Measurements from ENCODE around the gene RPS25. TPM values are rescaled to one million over a fixed set of nuclear protein-coding genes. Genes with fewer than 3 reads are reported as not detected.

RPS25 gene
- total RNA-seq, 6 experiments from 2014 or later = 326 to 822 (median 376) TPM

GRCh38 chr11:119006656-119007055 lies 11.5 kb downstream of the RPS25 start:
- WGBS (ENCODE audit: insufficient coverage, low coverage, low lambda C conversion rate, missing lambda C conversion rate) = 94% methylated on average over 4 of the region's 4 CpGs
- TF ChIP-seq CTCF (IDR thresholded peaks at IDR 0.05) = no peak
- TF ChIP-seq POLR2A (IDR thresholded peaks at IDR 0.05) = no peak

GRCh38 chr11:119000906-119001305 lies 17.2 kb downstream of the RPS25 start:
- intact Hi-C loops (cut with DNase I) = no loop called here
- 56% methylated on average over 1 of the region's 1 CpG for WGBS (ENCODE audit: insufficient coverage, low coverage, low lambda C conversion rate, missing lambda C conversion rate)
- Histone ChIP-seq H3K36me3 (peaks cover 0 to 33% (median 15%) of the 10 kb centered on the region in 4 donors), H3K9me3 (no peaks in the 10 kb centered on the region), H3K4me1 (peaks cover 0 to 13% (median 6%) of the 10 kb centered on the region in 4 donors), H3K27ac (no peak overlapping the region), H3K27me3 (no peaks in the 10 kb centered on the region), H3K4me3 (no peak overlapping the region)
- TF ChIP-seq POLR2A (IDR thresholded peaks at IDR 0.05) (no peak), CTCF (IDR thresholded peaks at IDR 0.05) (no peak)
- DNase-seq = no peak
- no peak for ATAC-seq

More at GRCh38 chr11:119006656-119007055, 11.5 kb downstream of the RPS25 start:
- Histone ChIP-seq H3K4me1 (no peaks in the 10 kb centered on the region), H3K9me3 (no peaks in the 10 kb centered on the region), H3K27me3 (no peaks in the 10 kb centered on the region), H3K4me3 (no peak overlapping the region), H3K36me3 (peaks cover 0 to 28% (median 13%) of the 10 kb centered on the region in 4 donors), H3K27ac (no peak overlapping the region)
- intact Hi-C loops (cut with DNase I) = no loop called here
- DNase-seq = no peak
- no peak for ATAC-seq

- Histone ChIP-seq H3K36me3 (peaks cover 0 to 30% (median 10%) of the 10 kb centered on the region in 4 donors), H3K27ac (no peak overlapping the region), H3K4me1 (peaks cover 0 to 13% (median 6%) of the 10 kb centered on the region in 4 donors), H3K9me3 (no peaks in the 10 kb centered on the region), H3K4me3 (peak overlapping the region; percentile 90 to 97 (median 97)), H3K27me3 (no peaks in the 10 kb centered on the region)
- intact Hi-C loops (cut with DNase I) = no loop called here
- TF ChIP-seq POLR2A (IDR thresholded peaks at IDR 0.05) (no peak), CTCF (IDR thresholded peaks at IDR 0.05) (no peak)
- DNase-seq (no peak), ATAC-seq (no peak)
- WGBS (ENCODE audit: insufficient coverage, low coverage, low lambda C conversion rate, missing lambda C conversion rate) = 63% methylated on average over 6 of the region's 6 CpGs
Observed at GRCh38 chr11:118998822-118999221, 19.3 kb downstream of the RPS25 start.

- no peaks in the 10 kb centered on the region for H3K27me3 ChIP-seq
- peaks cover 0 to 30% (median 9%) of the 10 kb centered on the region in 4 donors for H3K36me3 ChIP-seq
- intact Hi-C loops (cut with DNase I) = no loop called here
- ATAC-seq (peak; percentile 16 to 35 (median 20)), DNase-seq (no peak)
- H3K4me3 ChIP-seq = peak overlapping the region; percentile 90 to 97 (median 97)
- H3K27ac ChIP-seq = peak overlapping the region; percentile 46 to 71 (median 49)
- H3K9me3 ChIP-seq = no peaks in the 10 kb centered on the region
- TF ChIP-seq POLR2A (IDR thresholded peaks at IDR 0.05) (no peak), CTCF (IDR thresholded peaks at IDR 0.05) (no peak)
- WGBS (ENCODE audit: insufficient coverage, low coverage, low lambda C conversion rate, missing lambda C conversion rate) = 0% methylated on average over 2 of the region's 19 CpGs
- peaks cover 0 to 13% (median 6%) of the 10 kb centered on the region in 4 donors for H3K4me1 ChIP-seq
Observed at GRCh38 chr11:118998388-118998717, 19.8 kb downstream of the RPS25 start.

Measured in right lobe of liver (tissue), 6 donors.